Fibroblast of the conjunctiva (primary cell): ENCODE results near the gene DNAJC9.

ENCODE experiments used
- DNase-seq: peaks from one replicate; pipeline ENCODE4 v3.0.0-alpha.2; 2010; ENCODE audit warnings: low read depth

Gene DNAJC9

GRCh38 chr10:73238990-73239566, 8.0 kb downstream of the DNAJC9 start:
- DNase-seq = no peak

GRCh38 chr10:73234695-73235094, 12.4 kb downstream of the DNAJC9 start:
- no peak for DNase-seq

GRCh38 chr10:73233883-73234282, 13.2 kb downstream of the DNAJC9 start:
- DNase-seq = no peak

DNA sequence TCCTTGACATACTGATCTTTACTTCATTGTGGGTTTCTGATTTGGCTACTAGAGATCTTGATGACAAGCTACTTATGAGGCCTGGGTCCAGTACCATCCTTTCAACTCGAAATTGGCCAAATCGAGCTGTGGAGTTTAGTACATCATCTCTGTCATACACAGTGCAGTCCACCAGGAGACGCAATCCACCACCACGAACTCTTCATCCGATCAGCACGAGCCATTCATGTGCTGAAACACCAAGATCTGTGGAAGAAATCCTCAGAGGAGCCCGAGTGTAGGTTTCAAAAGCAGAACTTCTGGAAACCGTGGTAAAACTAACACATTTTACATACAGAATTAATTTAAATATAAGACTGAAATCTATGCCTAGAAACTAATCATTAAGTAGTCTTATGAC, 14.2 kb downstream of the DNAJC9 start:
- DNase-seq = no peak

DNA sequence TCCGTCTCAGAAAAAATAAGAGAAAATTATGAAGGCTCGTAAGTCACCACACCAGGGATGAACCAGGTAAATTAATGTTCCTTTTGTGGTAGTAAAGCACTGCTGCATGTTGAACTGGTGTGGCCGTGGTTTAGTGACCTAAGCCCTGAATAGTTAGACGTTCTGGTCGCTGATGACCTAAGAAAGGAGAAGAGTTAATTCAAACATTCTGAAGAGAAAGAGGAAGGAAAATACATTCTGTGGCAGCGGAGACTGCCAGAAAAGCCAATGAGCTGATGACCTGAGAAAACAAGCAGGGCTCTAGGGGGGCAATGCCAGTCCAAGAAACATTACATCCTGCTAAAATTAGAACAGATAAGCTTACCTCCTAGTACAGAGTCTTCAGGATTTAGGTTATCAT, 17.5 kb downstream of the DNAJC9 start:
- DNase-seq = no peak

GRCh38 chr10:73228247-73228646, 18.8 kb downstream of the DNAJC9 start:
- DNase-seq = no peak

DNA sequence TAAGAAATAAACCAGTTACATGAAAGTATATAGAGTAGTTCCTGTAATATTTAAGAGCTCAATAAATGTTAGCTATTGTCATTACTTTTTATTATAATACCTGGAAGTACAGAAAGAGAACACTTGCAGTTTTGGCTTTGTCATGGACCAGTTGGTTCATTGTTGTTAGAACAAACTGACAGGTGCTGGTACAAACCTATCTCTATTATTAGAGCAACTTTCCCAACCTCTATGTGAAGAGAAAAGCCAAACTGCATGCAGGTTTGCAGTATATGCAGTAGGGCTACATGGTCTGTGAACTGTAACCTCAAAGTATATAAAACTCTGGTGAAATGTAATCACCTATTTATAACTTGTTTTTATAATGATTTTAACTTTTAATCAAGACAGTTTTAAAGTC, 20.4 kb downstream of the DNAJC9 start:
- DNase-seq = no peak

DNA sequence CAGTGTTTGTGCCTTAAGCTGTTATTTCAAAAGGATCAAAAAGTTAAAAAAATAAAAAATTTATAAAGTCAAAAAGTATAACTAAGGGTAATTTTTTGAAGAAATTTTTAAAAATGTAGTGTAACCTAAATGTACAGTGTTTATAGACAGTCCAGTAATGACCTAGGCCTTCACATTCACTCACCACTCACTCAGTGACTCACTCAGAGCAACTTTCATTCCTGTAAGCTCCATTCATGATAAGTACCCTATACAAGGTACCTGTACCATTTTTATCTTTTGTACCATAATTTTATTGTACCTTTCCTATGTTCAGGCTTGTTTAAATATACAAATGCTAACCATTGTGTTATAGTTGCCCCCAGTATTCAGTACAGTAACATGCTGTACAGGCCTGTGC, 21.5 kb downstream of the DNAJC9 start:
- no peak for DNase-seq

- no peak for DNase-seq
Observed at GRCh38 chr10:73220989-73221388, 26.1 kb downstream of the DNAJC9 start.

- DNase-seq = no peak
Observed at GRCh38 chr10:73219384-73219783, 27.7 kb downstream of the DNAJC9 start.

DNA sequence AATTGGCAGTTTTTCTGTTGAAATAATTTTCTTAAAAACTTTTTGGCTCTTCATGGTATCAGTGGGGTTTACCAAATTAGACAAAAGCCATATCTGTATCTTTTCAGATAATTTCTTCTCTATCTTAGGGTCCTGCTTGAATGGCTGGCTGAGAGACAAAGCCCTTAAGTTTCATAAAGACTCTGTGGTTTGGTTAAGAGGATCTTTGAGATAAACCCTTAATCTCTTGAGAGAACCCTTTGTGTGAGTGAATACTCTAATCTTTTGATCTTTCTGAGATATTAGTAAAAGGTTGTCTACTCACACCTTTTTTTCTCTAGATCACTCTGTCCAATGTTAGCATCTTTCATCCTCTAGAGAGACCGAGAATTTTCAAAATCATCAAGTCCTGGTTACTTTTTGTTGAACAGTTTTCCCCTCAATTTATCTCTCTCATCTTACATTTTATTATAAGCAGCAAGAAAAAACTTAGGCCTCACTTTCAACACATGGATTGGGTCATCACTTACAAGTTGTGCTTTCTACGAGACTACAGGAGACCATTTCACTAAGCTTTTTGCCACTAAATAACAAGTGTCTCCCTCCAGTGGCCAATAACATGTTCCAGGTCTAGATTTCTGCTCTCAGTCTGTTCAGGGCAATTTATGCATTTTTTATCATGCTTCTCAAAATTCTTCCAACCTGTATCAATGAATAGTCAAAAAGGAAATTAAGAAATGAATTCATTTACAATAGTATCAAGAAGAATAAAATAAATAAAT, 28.4 kb downstream of the DNAJC9 start:
- no peak for DNase-seq

GRCh38 chr10:73217628-73218027, 29.4 kb downstream of the DNAJC9 start:
- DNase-seq = no peak

DNA sequence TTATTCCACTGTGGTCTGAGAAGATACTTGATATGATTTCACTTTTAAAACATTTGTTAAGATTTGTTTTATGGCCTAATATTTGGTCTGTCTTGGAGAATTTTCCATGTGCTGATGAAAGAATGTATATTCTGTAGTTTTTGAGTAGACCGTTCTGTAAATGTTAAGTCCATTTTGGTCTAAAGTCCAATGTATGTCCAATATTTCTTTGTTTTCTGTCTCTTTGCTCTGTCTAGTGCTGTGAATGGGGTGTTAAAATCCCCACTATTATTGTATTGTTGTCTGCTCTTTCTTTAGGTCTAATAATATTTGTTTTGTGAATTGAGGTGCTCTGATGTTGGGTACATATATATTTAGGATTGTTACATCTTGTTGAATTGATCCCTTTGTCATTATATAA, 31.3 kb downstream of the DNAJC9 start:
- no peak for DNase-seq

GRCh38 chr10:73211106-73211811, 35.8 kb downstream of the DNAJC9 start:
- no peak for DNase-seq

GRCh38 chr10:73210395-73211105, 36.5 kb downstream of the DNAJC9 start:
- no peak for DNase-seq

DNA sequence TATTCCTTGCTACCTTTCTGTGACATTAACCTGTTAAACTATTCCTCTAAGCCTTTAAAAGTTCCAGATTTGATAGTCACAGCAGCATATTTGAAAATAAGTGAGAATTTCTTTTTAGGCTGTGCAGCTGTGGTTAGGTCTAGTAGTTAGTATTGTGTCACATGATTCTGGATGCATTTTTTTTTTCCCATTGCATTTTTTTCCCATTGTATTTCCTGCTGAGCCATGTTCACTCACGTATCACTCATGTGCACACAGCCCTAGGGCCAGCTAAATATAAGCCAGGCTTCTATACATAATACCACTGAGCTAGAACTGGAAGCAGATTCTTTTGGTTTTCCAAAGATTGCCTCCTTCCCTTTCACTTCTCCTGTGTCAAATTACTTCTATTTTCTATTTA, 37.4 kb downstream of the DNAJC9 start:
- no peak for DNase-seq

GRCh38 chr10:73207883-73208282, 39.2 kb downstream of the DNAJC9 start:
- DNase-seq = no peak

DNA sequence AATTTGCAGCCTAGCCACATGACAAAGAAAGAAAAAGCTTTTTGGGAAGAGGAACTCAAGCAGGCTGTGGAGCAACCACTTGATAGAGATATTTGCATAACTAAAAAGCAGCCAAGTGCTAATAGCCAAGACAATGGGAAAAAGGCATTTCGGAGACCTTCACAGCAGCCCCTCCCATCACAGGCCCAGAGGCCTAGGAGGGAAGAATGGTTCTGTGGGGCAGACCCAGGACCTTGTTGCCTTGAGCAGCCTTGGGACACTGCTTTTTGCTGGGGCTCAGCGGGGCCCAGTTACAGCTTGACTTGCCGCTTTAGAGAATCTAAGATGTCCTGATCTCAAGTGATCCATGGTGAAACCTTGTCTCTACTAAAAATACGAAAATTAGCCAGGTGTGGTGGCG, 40.7 kb downstream of the DNAJC9 start:
- no peak for DNase-seq

GRCh38 chr10:73205890-73206289, 41.2 kb downstream of the DNAJC9 start:
- no peak for DNase-seq

DNA sequence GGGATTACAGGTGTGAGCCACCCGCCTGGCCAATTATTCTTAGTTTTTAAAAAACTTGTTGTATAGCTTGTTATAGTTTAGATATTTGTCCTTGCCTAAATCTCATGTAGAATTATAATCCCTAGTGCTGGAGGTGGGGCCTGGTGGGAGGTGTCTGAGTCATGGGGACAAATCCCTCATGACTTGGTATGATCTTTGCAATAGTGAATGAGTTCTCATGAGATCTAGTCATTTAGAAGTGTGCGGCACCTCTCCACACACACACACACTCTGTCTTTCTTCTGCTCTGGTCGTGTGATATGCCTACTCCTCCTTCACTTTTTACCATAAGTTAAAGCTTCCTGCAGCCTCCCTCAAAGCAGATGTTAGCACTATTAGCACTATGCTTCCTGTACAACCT, 42.0 kb downstream of the DNAJC9 start:
- DNase-seq = no peak
